ENCODE results near the gene PDIK1L.

The PDIK1L gene

GRCh38 chr1:26111530-26112406 lies at the start of gene PDIK1L:
Gene PDIK1L, plus strand, starts transcription at chr1:26111824. Its CDS starts 2,485 bp downstream, at chr1:26114309.
- DNase-seq: peak; percentile 37

- no peak for DNase-seq
Measured at GRCh38 chr1:26064553-26064952, 47.1 kb upstream of the PDIK1L start.

GRCh38 chr1:26066160-26066559 lies 45.5 kb upstream of the PDIK1L start:
- no peak for DNase-seq

- no peak for DNase-seq
Measured at GRCh38 chr1:26066857-26067256, 44.8 kb upstream of the PDIK1L start.

GRCh38 chr1:26067432-26067911 lies 44.2 kb upstream of the PDIK1L start, which contains the start of gene TRIM63:
Gene TRIM63, minus strand, starts transcription at chr1:26067630. Its CDS starts 136 bp downstream, at chr1:26067494.
- DNase-seq: no peak

GRCh38 chr1:26069941-26070295 lies 41.7 kb upstream of the PDIK1L start:
- no peak for DNase-seq

GRCh38 chr1:26070296-26070962 lies 41.2 kb upstream of the PDIK1L start:
- no peak for DNase-seq

GRCh38 chr1:26070963-26071342 lies 40.7 kb upstream of the PDIK1L start:
- DNase-seq: no peak

- DNase-seq: no peak
Measured at GRCh38 chr1:26072305-26072704, 39.3 kb upstream of the PDIK1L start.

- DNase-seq: no peak
Measured at GRCh38 chr1:26075421-26076144, 36.0 kb upstream of the PDIK1L start.

GRCh38 chr1:26077524-26077923 lies 34.1 kb upstream of the PDIK1L start:
- no peak for DNase-seq

- no peak for DNase-seq
Measured at GRCh38 chr1:26078286-26079177, 33.1 kb upstream of the PDIK1L start.

GRCh38 chr1:26079178-26079563 lies 32.5 kb upstream of the PDIK1L start:
- no peak for DNase-seq

- DNase-seq: no peak
Measured at GRCh38 chr1:26079960-26080814, 31.4 kb upstream of the PDIK1L start.

- no peak for DNase-seq
Measured at GRCh38 chr1:26081267-26082019, 30.2 kb upstream of the PDIK1L start.

GRCh38 chr1:26082020-26082350 lies 29.6 kb upstream of the PDIK1L start:
- DNase-seq: no peak

- DNase-seq: no peak
Measured at GRCh38 chr1:26083208-26083607, 28.4 kb upstream of the PDIK1L start.

- no peak for DNase-seq
Measured at GRCh38 chr1:26084091-26084561, 27.5 kb upstream of the PDIK1L start.

GRCh38 chr1:26084844-26085243 lies 26.8 kb upstream of the PDIK1L start:
- no peak for DNase-seq

- no peak for DNase-seq
Measured at GRCh38 chr1:26089125-26089524, 22.5 kb upstream of the PDIK1L start.

- DNase-seq: no peak
Measured at GRCh38 chr1:26090893-26091292, 20.7 kb upstream of the PDIK1L start.

Data from NCI-H524 treated with DMSO at 0.1 percent for 48 hours (cell line).